ENCODE results near the gene SEC61A2.

DNA sequence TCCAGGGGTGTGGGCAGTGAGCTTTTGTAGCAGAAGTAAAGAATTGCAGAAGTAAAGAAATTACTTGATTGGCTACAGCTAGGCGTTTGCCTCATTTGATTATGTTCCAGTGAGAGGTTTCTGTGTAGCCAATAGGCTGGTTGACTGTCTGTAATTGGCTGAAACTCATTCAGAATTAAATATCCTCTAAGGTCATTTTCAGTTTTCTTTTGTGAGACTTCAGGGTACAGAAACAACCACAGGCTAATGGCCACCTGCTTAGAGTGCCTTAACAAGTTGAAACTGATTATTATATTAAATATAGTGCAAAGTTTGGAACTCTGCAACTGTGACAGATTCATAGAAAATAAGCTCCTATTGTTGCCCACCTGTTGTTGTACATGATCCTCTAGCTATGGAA is 10.6 kb downstream of the SEC61A2 start:
- TF ChIP-seq, protein P1, sequence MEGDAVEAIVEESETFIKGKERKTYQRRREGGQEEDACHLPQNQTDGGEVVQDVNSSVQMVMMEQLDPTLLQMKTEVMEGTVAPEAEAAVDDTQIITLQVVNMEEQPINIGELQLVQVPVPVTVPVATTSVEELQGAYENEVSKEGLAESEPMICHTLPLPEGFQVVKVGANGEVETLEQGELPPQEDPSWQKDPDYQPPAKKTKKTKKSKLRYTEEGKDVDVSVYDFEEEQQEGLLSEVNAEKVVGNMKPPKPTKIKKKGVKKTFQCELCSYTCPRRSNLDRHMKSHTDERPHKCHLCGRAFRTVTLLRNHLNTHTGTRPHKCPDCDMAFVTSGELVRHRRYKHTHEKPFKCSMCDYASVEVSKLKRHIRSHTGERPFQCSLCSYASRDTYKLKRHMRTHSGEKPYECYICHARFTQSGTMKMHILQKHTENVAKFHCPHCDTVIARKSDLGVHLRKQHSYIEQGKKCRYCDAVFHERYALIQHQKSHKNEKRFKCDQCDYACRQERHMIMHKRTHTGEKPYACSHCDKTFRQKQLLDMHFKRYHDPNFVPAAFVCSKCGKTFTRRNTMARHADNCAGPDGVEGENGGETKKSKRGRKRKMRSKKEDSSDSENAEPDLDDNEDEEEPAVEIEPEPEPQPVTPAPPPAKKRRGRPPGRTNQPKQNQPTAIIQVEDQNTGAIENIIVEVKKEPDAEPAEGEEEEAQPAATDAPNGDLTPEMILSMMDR (IDR thresholded peaks at IDR 0.05) = no peak
- no peak for TF ChIP-seq EZH2 (IDR thresholded peaks at IDR 0.05; ENCODE audit: borderline replicate concordance, insufficient read depth, low read depth, low read length, poor library complexity, severe bottlenecking)

Measured in B cell (primary cell).